Measurements from ENCODE around the gene TSPAN9.

TSPAN9 gene

DNA sequence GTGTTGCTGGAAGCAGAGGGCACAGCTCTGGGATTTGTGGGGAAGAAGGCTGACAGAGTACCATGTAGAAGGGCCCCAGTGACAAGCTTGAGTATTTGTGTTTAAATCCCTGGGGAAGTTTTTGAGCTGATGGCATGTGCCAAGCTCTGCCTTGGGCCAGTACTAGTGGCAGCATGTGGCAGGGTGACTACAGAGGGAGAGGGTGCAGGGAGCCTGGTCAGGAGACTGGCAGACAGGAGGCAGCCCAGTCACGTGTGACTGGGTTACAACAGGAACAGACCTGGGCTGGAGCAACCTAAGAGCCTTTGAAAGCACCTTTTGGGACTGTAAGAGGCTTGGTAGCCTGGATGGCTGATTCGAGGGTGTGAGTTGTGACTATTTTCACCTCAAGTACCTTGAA is 112.1 kb downstream of the TSPAN9 start:
- no peak for DNase-seq (ENCODE audit: low read depth)

DNA sequence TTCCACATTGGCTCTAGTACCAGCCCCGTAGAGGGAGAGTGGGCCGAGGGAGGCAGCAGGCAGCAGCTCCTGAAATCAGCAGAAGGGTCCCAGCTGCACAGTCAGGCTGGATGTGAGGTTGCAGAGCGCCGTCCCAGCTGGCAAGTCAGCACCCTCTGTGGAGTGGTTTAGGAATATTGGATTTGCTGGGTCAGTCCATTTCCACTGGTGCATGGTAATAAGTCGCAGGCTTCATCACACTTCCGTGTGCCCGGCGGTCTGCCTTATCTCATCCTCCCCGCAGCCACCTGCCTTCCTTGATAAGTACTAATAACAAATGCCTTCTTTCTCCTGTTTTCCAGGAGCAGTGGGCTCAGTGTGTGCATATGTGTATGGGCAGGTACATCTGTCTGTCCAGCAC is 112.9 kb downstream of the TSPAN9 start:
- no peak for DNase-seq (ENCODE audit: low read depth)

DNA sequence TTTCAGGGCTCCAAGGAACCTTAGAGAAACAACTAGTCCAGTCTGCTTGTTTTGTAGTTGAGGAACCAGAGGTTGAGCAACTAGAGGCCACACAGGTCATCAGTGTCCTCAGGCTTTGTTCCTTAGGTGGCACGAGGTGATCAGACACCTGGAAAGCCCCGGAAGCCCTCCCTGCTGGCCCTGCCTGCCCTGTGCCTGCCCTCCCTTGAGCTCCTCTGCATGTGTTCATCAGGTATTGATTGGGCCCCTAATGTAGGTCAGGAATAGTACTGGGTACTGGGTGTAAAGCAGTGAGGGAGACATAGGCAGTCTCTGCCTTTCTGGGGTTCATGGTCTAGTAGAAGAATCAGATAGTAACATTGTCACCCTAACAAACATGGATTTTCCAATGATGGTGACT is 114.3 kb downstream of the TSPAN9 start:
- no peak for DNase-seq (ENCODE audit: low read depth)

DNA sequence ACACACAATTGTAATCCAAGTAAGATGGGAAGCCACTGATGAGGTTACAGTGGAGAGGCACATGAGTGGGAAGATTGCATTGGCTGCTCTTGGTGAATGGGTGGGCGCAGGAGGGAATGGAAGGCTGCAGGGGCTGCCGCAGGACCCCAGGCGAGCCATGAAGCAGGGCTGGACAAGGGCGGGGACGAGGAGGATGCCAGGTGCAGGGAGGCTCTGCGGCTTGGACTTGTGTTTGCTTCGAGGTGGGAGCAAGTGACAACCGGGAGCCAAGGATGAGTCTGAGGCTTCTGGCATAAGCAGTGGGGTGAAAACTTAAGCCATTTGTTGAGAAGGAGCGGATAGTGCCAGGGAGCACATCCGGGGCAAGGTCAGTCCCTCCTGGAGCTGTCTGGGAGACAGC is 115.0 kb downstream of the TSPAN9 start:
- DNase-seq (ENCODE audit: low read depth), result no peak

DNA sequence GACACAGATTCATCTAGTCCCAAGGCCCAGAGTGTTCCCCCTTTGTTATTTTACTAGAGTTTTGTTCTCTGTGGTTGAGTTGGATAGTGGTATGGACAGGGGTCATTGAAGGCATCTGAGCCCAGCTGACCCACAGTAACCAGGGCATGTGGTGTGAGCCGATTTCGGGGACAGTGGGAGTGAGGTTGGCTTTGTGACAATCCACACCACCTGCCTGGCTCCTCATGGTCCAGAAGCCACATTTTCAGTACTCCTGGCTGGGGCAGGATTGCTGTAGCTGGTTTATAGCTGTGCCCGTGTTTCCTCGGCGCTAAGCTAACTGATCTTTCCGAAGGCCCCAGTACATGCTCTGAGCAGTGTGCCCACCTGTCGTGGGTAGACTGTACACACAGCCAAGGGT is 116.0 kb downstream of the TSPAN9 start:
- DNase-seq (ENCODE audit: low read depth), result no peak

DNA sequence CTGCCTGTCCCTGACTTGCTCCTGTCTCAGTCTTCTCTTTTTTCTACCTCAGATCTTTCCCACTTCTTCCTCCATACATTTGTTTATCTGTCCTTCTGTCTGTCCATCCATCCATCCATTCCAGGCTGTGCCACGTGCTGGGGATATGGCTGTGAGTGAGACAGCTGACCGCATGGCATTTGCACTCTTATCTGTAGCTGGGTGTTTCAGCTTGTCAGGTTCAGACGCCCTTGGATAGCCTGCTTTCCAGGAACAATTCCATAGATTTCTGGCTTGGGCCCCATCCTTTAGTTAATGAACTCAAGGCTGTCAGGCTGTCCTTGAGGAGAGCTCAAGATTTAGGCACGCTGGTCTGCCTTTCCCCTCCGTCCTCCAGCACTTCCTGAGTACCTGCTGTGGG is 116.6 kb downstream of the TSPAN9 start:
- no peak for DNase-seq (ENCODE audit: low read depth)

DNA sequence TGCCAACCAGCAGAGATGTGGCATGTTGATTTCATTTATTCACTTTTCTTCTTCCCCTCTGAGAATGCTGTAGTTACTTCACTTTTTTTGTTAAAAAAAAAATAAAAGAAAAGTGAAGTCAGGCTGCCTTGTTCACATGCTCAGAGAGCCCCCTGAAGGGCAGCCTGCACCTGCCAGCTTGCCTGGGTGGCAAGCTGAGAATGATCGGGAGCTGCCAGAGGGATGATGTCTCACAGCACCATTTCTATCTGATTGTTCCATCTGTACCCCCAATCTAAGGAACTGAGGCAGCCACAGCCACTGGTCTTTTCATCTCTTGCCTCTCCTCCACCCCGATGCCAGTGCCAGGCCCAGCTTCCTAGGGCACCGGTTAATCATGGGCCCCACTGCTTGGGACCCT is 118.2 kb downstream of the TSPAN9 start:
- DNase-seq (ENCODE audit: low read depth), result no peak

DNA sequence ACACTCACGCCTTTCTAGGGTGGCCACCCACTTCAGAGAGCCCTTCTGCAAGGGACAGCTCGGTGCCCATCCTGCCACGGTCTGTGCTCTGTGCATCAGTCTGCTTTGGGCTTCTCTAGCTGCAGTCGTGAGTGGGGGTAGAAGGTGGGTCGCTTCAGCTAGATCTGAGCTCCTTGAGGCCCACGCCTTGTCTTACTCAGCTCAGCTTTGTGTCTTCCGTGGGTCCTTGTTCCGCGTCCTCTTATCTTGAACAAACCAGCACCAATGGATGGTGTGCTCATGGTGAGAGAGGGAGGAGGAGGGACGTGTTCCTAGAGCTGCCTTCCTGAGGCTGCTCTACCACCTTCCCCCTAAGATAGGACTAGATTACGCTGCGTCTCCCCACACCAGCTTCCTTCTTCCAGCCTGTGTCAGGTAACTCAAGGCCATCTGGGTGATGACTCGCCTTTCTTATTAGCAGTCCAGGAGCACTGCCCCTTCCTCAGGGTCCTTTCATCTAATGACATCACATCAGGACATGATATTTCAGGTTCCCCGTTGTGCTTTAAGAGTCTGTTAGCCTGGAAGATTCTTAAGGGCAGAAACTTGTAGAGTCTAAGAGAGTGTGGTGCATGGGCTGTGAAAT is 118.8 kb downstream of the TSPAN9 start:
- no peak for DNase-seq (ENCODE audit: low read depth)

DNA sequence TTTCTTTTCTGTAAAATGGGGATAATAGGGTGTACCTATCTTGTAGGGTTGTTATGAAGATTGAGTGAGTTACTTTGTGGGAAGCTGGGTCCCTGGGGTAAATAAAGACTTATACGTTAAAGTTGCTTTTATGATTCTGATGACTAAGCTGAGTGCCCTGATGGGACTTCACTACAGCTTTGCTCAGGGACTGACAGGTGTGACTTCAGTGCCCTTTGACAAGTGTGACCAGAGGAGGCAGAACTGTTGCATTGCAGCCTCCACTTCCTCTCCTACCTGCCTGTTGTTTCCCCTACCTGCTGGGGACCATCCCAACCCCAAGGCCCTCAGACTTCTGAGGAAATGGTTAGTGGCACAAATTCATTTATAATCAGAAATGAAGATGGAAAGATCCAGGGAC is 119.3 kb downstream of the TSPAN9 start:
- DNase-seq (ENCODE audit: low read depth), result no peak

DNA sequence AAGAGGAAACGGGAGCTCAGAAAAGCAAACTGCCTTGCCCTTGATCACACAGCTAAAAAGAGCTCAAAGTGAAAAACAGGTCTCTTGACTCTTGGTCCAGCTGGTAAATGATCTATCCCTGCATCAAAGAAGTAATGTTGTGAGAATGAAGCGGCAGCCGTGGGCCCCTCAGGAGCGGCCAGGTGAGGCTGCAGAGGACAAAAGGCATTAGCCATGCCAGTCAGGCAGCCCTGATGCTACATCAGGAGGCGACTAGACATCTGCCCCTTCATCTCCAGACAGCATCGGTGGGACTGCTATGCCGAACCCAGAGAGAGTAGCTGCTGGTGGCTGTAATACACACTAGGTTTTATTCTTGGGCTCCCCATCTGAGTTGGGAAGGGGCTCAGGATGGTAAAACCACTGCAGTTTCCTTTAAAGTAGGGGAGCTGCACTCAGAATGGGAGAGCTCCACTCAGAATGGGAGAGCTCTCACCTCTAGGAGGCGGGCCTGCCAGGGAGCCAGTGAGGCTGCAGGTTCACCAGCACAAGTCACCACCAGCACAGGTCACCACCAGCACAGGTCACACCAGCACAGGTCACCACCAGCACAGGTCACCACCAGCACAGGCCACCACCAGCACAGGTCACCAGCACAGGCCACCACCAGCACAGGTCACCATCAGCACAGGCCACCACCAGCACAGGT is 120.1 kb downstream of the TSPAN9 start:
- DNase-seq (ENCODE audit: low read depth), result no peak

DNA sequence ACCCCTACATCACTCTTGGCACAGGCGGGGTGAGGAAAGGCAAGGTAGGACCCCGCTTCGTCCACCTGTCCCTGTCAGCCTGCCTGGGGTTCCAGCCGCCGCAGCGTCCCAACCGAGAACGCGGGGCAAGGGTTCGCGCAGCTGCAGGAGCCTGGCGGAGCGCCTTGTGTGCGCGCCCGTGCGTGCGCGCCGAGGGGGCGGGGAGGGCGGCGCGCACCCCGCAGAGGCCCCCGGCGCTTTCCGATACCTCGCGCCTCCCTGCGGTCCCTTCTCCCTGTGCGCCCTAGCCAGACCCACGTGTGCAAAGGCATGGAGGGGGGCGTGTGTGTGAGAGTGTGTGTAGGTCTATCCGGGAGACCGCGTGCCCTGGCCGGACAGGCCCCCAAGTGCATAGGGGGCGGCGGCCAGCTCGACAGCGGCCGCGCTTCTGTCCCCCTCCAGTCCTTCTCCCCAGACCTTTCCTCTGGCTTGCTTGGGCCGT is 122.4 kb downstream of the TSPAN9 start:
- DNase-seq (ENCODE audit: low read depth), result no peak

DNA sequence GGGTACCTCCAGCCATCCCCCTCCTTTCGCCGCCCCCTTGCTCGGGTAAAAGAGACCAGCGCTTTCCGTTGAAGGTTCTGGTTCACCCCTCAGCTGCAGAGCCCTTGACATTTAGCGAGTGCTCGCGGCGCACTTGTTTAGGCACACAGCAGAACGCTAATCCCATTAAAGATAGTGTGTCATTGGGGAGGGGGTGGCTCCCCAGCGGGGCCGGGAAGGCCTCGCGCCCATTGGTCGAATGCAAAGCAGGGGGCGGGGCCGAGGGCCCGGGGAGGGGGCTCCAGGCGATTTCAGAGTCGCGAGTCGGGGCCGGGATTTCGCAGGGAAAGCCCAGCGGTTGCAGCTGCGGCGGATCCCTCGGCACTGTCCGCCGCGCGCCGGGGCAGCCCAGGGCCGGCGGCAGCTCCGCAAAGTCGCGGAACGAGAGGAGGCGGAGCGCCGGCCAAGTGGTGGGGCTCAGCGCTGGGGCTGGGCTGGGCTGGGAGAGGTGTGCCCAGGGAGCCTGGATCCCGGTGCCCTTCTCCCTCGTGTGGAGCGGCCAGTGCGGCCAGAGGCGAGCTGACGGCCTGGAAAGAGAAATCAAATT is 122.9 kb downstream of the TSPAN9 start:
- DNase-seq (ENCODE audit: low read depth), result no peak

DNA sequence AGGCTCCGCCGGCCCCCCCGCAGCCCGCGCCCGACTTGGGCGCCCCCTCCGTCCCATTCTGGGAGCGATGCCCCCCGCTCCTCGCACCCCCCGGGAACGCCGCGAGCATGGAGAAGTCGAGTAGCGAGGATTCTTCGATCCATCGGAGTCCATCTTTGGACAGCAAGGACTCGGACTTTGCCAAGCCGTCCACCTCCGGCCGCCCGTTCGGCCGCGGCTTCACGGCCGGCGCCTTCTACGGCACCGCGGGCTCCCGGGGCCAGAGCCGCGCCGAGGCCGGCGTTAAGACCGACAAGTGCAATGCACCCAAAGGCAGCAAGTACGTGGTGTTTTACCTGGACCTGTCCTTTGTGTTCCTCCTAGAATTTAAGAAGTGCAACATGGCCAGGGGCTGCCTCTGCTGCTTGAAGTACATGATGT is 123.6 kb downstream of the TSPAN9 start:
- no peak for DNase-seq (ENCODE audit: low read depth)

DNA sequence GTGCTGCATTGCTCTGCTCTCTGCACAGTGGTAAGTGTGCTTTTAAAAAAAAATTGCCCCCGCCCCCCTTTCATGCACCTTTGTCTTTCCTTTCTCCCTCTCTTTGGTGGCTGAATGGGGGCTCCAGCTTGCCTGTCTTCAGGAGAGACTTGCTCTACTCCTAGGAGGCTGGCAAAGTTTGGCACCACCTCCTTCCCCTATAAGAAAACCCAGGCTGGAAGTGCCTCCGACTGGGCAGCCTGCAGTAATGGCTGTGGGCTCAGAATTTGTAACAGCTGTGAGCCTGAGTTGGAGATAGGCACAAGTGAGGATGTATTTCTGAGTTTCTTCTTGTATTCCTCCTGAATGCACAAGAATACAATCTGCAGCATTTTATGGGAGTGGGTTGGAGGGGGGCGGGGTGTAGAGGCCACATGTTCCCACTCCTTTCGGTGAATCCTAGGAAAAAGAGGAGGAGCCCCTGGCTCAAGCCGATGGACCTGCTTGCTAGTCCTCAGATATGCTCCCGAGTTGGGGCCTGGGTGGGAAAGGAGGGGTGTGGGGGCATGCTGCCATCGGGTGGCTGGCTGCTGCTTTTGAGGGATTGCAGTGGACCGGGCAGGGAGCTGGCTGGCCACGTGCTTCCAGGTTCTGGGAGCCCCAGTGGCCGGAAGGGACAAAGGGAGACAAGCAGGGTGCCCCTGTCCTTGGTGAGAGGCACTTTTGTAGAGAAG is 124.3 kb downstream of the TSPAN9 start:
- DNase-seq (ENCODE audit: low read depth), result no peak

DNA sequence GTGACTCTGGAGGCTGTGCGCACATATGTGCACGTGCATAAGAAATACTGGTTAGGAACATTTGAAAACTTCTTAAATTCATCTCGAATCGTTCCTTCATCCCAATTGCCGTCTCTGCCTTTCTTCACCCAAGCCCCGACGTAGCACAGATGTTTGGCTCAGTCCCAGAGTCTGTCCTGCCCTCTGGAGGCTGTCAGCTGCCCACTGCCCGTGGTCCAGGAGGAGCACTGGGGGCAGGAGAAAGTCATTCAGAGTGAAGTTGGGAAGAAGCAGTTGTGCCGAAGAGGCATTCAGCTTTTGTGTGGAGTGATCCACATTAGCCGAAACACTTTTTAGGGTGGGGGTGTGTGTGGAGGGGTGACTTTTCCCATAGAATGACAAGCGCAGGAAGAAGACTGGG is 124.9 kb downstream of the TSPAN9 start:
- DNase-seq (ENCODE audit: low read depth), result no peak

DNA sequence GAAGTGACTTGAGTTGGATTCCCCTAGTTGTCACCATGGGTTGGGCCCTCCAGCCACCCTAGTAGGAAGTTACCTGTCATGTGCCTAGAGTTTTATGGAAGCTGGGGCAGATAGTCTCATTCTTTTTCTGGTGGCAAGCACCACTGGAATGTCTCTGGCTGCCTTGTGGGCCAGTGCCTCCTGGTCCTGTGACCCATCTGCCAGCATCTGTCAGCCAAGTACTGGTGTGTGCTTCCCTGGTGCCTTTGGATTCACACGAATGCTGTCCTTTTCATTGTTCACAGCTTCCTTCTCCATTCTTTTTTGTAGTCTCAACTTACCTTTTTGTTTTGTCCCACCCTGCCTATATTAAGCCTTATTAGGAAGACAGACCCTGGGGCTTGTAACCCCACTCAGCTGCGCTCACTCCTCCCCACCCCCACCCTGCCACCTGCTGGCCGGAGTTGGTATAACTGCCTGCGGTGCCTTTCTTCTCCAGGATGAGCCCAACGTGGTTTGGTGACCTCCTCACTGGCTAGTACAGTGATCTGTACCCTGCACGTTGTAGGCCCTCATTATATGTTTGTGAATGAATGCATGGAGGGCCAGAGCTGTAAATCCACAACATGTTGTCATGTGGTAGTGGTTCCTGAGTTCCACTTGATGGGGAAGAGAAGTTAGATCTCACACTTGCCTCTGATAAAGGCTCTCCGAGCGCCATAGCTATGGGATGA is 125.7 kb downstream of the TSPAN9 start:
- peak; percentile 33 for DNase-seq (ENCODE audit: low read depth)

DNA sequence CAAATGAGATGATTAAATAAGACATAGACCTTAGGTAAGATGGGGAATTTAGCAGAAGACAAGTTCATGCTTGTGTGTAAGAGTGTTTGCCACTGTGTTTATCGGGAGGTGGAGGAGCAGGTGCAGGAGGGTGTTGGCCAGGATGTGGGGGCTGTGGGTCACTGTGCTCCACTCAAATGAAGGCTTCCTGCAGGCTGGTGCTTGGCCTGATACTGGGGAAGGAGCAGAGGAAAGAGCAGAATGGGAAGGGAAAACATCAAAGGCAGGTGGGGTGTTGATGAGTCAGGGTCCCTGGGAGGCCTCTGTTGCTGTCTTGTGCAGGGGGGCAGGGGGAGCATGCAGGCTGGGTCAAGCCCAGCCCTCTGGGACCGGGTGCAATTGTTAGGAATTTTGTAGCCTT is 126.5 kb downstream of the TSPAN9 start:
- no peak for DNase-seq (ENCODE audit: low read depth)

DNA sequence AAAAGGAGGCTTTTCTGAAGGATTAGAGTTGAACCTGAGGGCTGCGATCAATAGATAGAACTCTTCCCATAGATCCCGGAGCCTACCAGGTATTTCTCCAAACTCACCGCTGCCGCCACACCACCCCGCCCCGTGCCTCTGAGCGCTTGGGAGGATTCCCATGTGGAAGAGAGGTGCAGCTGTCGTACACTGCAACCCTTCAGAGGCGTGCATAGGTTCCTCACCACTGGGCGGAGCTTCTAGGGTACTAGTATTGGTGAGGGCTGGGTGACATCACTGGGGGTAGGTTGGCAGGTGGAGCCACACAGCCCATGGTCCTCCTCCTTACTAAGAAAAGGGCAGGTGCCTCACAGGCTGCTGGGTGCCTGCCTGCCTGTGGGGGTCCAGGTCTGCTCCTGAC is 127.0 kb downstream of the TSPAN9 start:
- no peak for DNase-seq (ENCODE audit: low read depth)

DNA sequence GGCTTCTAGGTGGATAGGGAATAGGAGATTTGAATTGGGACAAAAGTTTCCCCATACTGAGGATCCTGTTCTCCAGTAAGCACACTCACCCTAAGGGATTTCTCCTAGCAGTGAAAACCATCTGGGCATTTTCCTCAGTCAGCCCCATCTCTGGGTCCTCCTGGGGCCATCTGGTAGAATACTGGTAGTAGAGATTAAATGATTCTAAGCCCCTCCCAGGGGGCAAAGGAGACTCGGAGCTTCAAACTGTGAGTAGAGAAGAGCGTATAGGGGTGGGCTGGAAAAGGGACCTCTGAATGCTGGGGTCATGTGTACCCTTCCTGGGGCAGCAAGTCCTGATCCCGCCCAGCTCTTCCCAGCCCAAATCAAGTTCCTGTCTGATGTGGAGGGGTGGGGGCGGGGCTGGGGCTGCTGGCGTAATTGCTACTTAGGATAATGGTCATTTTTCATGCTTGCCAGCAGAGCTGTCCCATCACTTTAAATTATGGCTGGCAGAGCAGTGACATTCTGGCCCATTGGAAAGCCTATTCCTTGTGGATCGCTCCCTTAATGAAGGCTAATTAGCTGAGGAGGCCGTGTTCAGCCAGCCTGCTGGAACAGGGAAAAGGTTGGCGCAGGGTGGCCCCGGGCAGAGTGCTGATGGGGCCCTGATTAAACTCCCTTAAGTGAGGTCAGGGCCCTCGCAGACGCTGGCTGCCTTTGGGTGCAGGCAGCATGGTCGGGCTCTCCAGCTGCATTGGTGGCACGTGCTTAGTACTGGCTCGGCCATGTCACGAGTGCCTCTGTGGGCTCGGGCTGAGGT is 127.8 kb downstream of the TSPAN9 start:
- no peak for DNase-seq (ENCODE audit: low read depth)

DNA sequence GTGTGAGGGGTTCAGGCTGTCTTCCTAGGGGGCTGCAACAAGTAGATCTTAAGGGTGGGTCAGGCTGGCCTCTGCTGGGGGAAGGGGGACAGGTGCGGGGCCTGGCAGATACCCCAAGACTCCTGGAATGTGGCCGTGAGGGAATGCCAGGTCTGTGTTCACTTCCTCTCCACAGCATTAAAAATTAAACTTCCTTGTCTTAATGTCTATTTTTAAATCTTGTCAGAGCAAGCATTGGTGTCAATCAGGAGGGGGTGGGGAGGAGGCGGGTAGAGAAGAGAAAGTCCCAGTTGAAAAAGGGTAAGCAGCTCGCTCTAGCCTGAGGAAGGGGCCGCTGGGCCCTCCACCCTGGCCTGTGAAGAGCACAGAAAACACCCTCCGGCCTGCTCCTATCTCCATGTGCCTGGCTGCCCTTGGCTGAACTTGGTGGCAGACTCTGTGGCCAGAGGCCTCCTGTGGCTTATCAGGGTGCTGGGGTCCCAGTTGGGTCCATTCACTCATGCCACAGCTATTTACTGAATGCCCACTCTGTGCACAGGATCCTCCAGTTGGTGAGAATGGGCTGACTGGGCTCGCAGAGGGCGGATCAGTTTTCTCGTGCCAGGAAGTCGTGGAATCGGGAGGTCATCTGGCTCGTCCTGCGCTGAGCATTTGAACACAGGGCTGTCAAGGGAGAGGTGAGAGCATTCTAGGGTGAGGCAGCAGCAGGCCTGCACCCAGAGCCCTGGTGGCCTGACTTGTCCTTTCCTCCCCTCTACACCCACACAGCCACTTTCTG is 128.8 kb downstream of the TSPAN9 start:
- DNase-seq (ENCODE audit: low read depth), result no peak

All from stimulated activated CD8-positive, alpha-beta memory T cell treated with anti-CD3 and anti-CD28 coated beads, Interleukin-15, amount 100 ng/mL, for 1 hour (primary cell).